GM21723 (cell line): ENCODE data around the gene PDE4D.

ENCODE experiments used
- ATAC-seq: cut with Tn5 transposase; IDR thresholded peaks from one replicate; pipeline ENCODE4 v1.9.1; 2021; ENCODE audit warnings: mild to moderate bottlenecking, moderate library complexity; ENCODE audit not compliant: unreplicated experiment

The PDE4D gene

DNA sequence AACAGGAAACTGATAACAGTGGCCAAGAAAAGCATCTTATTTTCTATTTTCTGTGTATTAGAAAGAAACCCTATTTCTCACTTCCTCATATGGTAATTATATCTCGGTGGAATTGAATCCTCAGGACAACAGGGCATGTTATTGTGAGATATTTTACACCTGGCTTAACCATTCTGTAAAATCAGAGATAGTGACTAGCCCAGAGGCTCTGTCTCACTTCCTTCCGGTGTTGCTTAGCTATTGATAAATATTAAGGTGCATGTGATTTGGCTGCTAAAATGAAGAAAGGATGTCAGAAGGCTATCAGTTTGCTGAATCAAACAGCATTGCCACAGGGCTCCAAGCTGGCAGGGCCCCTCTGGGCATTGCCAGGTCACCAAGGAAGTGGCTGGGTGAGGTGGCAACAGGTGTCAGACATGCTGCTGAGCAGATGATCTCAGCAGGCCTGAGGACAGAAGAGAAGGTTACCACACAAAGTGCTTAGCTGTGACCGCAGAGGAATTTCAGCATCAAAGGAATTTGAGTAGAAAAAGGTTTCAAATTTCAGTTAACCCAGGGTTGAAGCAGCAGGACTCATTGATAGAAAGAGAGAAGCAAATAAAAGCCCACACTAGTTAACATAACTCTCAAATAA lies 330.7 kb downstream of the PDE4D start:
- ATAC-seq, result peak; percentile 98

DNA sequence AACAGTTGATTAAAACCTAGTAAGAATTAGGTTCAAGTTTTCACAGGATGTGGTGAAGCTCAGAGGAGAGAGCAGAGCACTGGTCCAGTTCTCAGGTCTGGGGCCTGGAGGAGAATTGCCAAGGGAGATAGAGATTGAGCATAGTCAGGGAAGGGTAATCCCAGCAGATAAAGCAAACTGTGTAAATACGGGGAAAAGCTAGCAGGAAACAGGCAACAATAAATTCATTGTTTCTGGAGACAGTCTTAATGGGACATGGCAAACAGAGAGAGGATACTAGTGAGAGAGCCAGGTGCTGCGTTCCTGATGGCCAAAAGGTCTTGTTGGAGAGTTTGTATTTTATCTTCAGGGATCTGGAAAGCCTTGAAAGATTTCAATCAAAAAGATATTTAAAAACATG lies 333.0 kb downstream of the PDE4D start:
- no peak for ATAC-seq

- no peak for ATAC-seq
Measured at GRCh38 chr5:59559847-59560246, 333.7 kb downstream of the PDE4D start.

DNA sequence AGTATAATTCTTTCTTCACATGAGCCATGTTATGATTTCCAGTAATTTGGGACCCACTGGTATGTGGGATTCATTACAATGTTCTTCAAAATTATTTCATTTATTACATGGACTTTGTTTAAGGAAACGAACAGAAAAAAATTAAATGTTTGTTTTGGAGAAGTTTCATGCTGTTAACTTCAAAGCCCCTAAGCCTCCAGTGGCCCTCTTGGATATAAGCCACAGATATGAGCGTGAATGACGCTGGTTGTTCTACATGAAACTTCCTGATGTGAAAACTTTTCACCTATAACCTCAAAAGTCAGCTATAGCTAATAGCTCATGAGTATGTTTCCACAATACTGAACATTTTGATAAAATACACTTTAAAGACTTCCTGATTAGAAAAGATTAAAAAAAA lies 334.2 kb downstream of the PDE4D start:
- ATAC-seq, result no peak

DNA sequence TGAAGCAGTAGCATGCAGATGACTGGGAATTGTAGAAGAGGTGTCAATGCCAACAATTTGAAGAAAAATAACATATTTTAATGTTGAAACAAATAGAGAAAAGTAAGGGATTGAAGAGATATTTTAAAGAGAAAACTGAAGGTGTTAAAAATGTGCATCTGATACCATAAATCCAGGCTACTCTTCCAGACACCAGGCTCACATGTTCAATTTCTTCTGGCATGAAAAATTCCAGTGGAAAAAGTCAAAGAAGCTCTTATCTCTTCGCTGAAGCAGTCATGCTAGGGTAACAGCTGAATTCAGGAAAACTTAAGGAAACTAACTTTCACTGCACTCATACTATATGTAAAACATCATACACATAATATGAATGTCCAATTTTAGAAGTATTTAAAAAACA lies 335.0 kb downstream of the PDE4D start:
- ATAC-seq, result no peak

GRCh38 chr5:59557572-59557971 lies 336.0 kb downstream of the PDE4D start:
- no peak for ATAC-seq

DNA sequence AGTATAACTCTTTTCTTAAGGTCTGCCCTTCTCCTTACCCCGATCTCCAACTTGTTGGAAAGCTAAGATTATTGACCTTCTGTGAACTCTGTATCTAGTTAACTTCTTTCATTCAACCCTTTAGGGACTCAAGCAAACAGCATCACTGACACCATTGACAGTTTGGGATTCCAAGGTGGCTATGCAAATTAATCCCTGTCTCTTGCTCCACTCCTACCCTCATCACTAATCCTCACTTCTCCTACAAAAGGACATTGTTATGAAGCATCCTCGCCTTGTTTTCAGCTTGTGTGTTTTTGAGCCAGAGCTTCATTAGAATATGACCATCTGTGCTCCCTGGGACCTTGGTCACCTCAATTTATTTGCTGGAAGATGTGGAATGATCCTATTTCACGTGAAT lies 337.9 kb downstream of the PDE4D start:
- no peak for ATAC-seq

GRCh38 chr5:59554501-59554900 lies 339.0 kb downstream of the PDE4D start:
- no peak for ATAC-seq

DNA sequence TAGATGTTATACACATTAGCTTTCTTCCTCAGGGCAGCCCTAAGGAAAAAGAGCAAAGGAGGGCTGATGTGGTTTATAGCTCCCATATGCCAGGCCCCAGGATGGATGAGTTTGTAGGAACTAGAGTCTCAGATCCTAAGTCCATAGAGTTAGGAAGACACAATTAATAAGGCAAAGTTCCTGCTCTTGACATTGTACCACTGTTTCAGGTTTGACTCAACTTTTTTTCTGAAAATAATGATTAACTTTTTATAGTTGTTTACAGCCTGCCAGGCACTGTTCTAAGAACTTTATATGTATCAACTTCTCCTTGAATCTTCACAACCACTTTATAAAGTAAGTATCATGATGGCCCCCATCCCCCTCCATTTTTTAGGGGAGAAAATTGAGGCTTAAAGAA lies 339.5 kb downstream of the PDE4D start:
- no peak for ATAC-seq

- ATAC-seq, result no peak
Measured at GRCh38 chr5:59548807-59549357, 344.6 kb downstream of the PDE4D start.

DNA sequence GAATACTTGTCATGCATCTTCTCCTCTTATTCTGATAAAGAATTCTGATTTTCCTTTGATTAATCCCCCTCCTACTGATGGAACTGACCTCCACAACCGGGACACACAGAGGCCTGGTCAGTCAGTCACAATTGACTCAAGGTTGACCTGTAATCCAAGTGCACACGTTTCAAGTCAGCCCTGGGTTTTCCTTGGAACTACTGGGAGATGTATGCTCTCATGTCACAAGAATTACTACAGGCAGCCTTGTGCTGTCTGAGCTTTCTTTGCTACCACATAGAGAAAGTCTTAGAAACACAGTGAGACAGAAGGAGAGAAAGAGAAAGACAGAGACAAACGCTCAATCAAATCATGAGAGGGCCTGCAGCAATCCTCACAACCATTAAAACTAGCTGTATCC lies 345.8 kb downstream of the PDE4D start:
- no peak for ATAC-seq

GRCh38 chr5:59544573-59544972 lies 349.0 kb downstream of the PDE4D start:
- no peak for ATAC-seq

DNA sequence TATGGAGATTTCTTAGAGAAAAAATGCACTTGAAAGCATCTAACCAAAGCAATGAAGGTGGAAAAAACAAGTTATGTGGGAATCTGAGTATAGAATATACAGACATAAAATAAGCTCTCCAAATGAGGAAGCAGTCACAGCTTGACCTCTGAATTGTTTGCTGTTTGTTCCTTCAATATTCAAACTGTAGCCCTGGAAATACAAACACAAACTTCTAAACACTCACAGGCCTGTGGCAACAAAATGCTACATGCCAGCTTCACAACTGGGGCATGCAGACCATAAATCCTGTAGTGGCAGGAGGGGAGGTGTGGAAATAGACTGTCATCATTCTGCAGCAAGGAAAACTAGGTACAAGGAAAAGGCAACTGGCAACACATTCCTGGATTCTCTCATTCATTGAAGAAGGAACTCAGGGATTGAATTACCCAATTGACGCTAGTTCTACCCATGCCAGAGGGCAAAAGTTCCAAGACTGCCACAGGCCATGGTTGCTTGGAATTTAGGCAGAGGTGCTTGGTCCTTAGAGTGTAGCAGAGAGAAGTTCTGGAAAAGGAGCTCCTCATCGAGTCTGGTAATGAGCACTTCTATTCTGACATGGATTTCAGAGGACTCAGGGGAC lies 349.6 kb downstream of the PDE4D start:
- ATAC-seq, result no peak

DNA sequence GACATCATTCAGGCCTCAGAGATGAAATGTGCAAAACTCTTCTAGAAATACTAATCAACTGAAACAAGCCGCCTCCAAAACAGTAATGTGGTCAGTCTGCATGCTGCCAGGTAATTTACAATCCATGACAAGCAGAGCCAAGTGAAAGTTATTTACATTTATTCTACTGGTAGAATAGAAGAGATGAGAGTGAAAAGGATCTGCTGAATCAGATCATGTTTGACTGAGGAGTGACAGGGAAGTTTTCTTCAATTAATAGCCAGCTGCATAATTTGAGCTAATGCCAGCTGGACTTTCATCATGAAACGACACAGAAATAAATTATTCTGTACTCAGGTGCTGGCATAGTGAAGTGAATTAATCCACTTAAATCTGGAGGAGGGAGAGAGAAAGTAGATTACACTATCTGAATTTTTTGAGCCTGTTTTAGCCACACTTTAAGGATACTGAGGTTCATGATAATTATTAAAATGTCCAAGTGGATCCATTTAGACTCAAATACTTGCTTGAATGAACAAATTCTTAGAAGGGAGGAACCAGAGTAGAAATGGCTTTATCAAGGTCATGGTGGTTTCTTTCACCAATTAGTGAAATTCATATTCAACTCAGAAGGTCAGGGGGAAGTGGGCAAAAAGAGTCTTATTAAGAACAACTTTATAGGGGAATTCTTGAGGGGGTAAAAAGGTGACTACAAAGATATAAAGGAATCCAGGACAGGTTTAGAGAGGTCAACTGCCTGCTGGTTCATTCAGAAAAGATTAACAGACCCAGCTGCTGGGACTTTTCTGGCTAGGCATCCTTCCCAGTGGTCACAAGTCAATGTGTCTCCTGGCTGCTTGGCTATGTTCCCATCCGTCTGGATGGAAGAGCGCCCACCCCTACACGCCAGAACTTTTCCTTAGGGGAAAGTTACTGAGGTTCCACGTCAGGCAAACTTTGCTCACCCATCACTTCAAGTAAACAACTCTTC lies 350.4 kb downstream of the PDE4D start:
- ATAC-seq, result no peak

DNA sequence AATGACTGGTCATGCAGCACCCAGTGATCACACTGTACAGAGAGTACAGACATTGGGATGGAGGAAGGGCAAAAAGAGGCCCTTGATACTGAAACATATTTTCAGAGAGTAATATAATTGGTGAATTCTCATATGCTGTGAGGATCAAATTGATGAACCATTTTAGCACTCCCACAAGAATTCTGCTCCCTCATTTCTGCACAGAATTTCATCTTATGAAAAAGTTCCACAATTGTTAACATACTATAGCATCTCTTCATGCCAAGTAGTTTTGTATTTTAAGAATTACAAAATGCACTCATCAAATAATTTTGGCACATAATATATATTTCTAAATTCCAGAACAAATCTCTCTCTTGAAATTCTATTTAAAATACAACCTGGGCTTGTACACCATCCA lies 351.2 kb downstream of the PDE4D start:
- no peak for ATAC-seq

- ATAC-seq, result no peak
Measured at GRCh38 chr5:59540366-59540765, 353.2 kb downstream of the PDE4D start.

GRCh38 chr5:59538750-59539121 lies 354.8 kb downstream of the PDE4D start:
- ATAC-seq, result no peak

GRCh38 chr5:59537961-59538749 lies 355.4 kb downstream of the PDE4D start:
- no peak for ATAC-seq

DNA sequence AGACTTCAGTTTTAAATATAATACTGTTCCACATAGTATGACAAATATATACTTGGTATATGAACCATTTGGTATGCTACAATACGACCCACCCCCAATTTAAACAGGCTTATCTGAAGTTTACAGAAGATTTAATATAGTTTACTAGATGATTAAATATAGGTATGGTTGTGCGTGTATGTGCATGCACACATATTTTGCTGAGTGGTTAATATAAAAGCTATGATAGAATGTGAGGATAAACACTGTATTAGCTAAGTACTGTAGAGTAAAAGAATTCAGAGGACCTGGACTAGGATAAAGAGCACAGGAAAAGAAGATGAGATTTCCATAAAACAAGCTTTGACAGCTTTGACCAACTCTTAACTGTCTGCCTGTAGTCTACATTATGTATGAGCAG lies 356.7 kb downstream of the PDE4D start:
- ATAC-seq, result no peak

- no peak for ATAC-seq
Measured at GRCh38 chr5:59535561-59535960, 358.0 kb downstream of the PDE4D start.

DNA sequence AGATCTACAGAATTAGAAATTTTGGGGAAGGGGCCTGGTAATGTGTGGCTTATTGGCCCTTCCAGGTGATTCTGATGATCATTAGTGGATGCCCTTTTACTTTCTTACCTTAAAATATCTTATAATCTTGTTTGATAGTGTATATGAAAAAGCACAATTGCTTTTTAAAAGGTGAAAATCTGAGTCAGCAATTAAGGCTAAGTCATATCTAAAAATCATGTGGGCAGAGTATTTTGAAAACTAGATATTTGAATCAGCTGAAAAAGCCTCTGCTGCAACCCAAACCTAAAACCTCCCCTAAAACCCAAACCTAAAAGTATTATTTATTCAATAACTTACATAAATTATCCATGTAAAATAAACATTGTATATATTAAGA lies 359.8 kb downstream of the PDE4D start:
- no peak for ATAC-seq
